Breast epithelium (tissue), 3 donors: ENCODE data around the gene MYBBP1A.

ENCODE experiments used
- CTCF ChIP-seq, 3 donors: fragments of 450-650 bp; IDR thresholded peaks; one replicate each; pipeline ENCODE4 v1.5.1; 2016 to 2017; ENCODE audit warnings: antibody characterized with exemption in 3 of 3, mild to moderate bottlenecking in 3 of 3, moderate library complexity in 3 of 3
- POLR2A ChIP-seq: fragments of 450-650 bp; IDR thresholded peaks from one replicate; pipeline ENCODE4 v1.6.1; 2016; ENCODE audit warnings: antibody characterized with exemption, mild to moderate bottlenecking, moderate library complexity
- POLR2AphosphoS5 ChIP-seq, 3 donors: sonication (generic); formaldehyde crosslinking; IDR thresholded peaks; one replicate each; pipeline ENCODE4 v1.6.1; 2017; ENCODE audit warnings: antibody characterized with exemption in 3 of 3

GRCh38 chr17:4534928-4535666, 20.1 kb downstream of the MYBBP1A start:
- TF ChIP-seq POLR2A (no peak), CTCF (IDR thresholded peaks at IDR 0.05) (no peak), POLR2AphosphoS5 (IDR thresholded peaks at IDR 0.05) (no peak)
